Measurements from ENCODE around the gene IL32. TPM values are rescaled to one million over a fixed set of nuclear protein-coding genes. Genes with fewer than 3 reads are reported as not detected.

Gene IL32
- total RNA-seq, 1 experiment from 2014 or later, result 4.5 TPM

DNA sequence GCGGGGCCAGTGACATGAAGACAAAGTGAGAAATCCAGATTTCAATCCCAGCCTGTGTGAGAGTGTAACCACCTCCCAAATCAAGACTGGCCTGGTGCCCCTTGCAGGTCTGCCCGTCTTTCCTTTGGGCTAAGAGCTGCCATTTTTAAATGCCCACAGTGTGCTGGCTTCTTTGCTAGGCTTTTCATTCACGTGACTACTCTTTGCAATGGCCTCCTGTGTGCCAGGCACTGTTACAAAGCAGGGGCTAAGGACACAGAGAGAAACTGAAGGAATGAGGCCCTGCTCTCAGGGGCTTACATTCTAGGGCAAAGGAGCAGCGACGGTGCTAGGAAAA is 33.9 kb downstream of the IL32 start:
- no peak overlapping the region for H3K27ac ChIP-seq (ENCODE audit: low read depth, low read length, poor library complexity, severe bottlenecking)
- peaks cover 14% of the 10 kb centered on the region for H3K4me1 ChIP-seq (ENCODE audit: insufficient read depth, low read length, poor library complexity, severe bottlenecking)
- no peaks in the 10 kb centered on the region for H3K36me3 ChIP-seq (ENCODE audit: insufficient read depth, low read length, poor library complexity, severe bottlenecking)
- ChIA-PET POLR2A (ENCODE audit: low non-redundant PET) (no interaction called here), CTCF (no interaction called here)
- no peak for DNase-seq (ENCODE audit: low spot score)
- H3K9me3 ChIP-seq (ENCODE audit: low read depth, low read length, poor library complexity, severe bottlenecking), result no peaks in the 10 kb centered on the region
- H3K27me3 ChIP-seq (replicated peaks; ENCODE audit: insufficient read depth, low read depth, low read length, poor library complexity), result no peaks in the 10 kb centered on the region
- no peak for TF ChIP-seq EZH2 (IDR thresholded peaks at IDR 0.05; ENCODE audit: borderline replicate concordance, low read depth, low read length, poor library complexity, severe bottlenecking)
- TF ChIP-seq, protein P1, sequence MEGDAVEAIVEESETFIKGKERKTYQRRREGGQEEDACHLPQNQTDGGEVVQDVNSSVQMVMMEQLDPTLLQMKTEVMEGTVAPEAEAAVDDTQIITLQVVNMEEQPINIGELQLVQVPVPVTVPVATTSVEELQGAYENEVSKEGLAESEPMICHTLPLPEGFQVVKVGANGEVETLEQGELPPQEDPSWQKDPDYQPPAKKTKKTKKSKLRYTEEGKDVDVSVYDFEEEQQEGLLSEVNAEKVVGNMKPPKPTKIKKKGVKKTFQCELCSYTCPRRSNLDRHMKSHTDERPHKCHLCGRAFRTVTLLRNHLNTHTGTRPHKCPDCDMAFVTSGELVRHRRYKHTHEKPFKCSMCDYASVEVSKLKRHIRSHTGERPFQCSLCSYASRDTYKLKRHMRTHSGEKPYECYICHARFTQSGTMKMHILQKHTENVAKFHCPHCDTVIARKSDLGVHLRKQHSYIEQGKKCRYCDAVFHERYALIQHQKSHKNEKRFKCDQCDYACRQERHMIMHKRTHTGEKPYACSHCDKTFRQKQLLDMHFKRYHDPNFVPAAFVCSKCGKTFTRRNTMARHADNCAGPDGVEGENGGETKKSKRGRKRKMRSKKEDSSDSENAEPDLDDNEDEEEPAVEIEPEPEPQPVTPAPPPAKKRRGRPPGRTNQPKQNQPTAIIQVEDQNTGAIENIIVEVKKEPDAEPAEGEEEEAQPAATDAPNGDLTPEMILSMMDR (conservative IDR thresholded peaks at IDR 0.05; ENCODE audit: low read depth, low read length), result no peak
- intact Hi-C loops (cut with micrococcal nuclease; ENCODE audit: unreplicated experiment), result no loop called here
- H3K4me3 ChIP-seq (ENCODE audit: low read depth, low read length, poor library complexity, severe bottlenecking), result no peak overlapping the region
- BruUV-seq (replicated peaks), result no TSS peak

DNA sequence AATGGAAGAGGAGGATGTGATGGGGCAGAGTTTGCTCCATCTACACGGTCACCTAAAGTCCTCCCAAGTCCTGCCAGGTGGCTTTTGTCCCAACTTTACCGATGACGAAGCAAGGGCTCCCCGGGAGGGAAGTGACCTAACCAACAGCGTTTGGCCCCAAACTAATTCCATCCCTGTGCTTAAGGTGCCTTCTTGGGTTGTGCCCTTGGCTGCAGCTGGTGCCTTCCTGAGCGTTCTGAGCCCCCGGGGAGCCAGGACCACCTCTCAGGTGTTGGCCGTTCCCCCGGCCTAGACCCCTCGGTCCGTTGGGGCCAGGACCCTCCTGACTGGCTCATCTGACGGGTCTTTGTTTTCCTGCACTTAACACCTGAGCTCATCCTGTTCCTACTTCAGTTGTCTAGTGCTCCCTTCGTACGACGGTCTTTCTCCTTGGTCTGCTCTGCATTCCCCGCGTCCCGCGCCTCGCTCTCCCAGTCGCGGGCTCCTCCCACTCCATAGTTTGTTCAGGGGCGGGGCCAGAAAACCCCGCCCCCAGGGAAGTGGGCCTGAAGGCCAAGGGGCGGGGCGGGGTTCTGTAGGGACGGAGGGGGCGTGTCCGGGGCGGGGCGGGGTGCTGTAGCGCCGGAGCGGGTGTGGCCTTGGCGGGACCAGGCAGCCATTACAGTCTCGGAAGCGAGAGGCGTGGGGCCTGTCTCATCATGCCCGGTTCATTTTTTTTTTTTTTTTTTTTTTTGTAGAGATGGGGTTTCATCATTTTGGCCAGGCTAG is 34.5 kb downstream of the IL32 start:
- Histone ChIP-seq H3K27ac (ENCODE audit: low read depth, low read length, poor library complexity, severe bottlenecking) (no peak overlapping the region), H3K27me3 (replicated peaks; ENCODE audit: insufficient read depth, low read depth, low read length, poor library complexity) (no peaks in the 10 kb centered on the region), H3K36me3 (ENCODE audit: insufficient read depth, low read length, poor library complexity, severe bottlenecking) (no peaks in the 10 kb centered on the region), H3K4me3 (ENCODE audit: low read depth, low read length, poor library complexity, severe bottlenecking) (peak overlapping the region; percentile 15), H3K9me3 (ENCODE audit: low read depth, low read length, poor library complexity, severe bottlenecking) (no peaks in the 10 kb centered on the region), H3K4me1 (ENCODE audit: insufficient read depth, low read length, poor library complexity, severe bottlenecking) (peaks cover 14% of the 10 kb centered on the region)
- POLR2A ChIA-PET (ENCODE audit: low non-redundant PET), result no interaction called here
- CTCF ChIA-PET, result no interaction called here
- DNase-seq (ENCODE audit: low spot score), result peak; percentile 97
- intact Hi-C loops (cut with micrococcal nuclease; ENCODE audit: unreplicated experiment), result no loop called here
- TF ChIP-seq, protein P1 (conservative IDR thresholded peaks at IDR 0.05; ENCODE audit: low read depth, low read length), result no peak
- TF ChIP-seq EZH2 (IDR thresholded peaks at IDR 0.05; ENCODE audit: borderline replicate concordance, low read depth, low read length, poor library complexity, severe bottlenecking), result no peak
- BruUV-seq (replicated peaks), result no TSS peak

DNA sequence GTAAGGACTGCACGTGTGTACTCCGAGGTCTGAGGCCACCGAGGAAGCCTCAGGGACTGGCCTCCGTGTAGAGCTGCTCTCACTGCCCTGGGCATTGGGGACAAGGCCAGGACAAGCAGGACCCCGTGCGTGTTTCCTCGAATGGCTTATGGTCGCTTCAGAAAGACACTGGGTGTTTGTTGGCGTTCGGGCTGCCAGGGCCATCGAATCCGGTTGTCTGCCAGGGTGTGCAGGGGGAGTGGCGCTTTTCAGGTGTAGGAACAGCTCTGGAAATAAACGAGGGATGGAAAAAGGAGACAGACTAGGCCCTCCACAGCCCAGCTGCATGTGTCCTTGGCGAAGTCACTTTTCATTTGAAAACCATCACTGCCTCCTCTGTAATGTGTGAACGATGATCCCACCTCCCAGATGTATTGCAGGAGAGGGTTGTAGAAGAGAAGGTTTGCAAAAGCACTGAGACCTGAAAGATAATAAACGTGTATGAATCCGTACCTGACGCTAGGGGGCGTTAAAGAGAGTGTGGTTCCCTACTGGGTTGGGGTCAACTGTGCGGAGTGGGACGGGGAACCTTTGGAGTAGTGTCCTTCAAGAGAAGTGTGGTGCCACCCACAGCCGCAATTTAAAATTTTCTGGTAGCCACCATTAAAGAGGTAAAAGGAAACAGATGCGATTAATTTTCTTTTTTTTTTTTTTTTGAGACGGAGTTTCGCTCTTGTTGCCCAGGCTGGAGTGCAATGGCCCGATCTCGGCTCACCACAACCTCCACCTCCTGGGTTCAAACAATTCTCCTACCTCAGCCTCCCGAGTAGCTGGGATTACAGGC is 35.8 kb downstream of the IL32 start:
- no TSS peak for BruUV-seq (replicated peaks)
- CTCF ChIA-PET, result interaction anchor here (0.7 kb wide), 1 partner anchor 21 kb away, joined by 3 read pairs; no protein-coding TSS in a partner anchor
- peak; percentile 63 for DNase-seq (ENCODE audit: low spot score)

More for the DNA sequence above, 35.8 kb downstream of the IL32 start:
- intact Hi-C loops (cut with micrococcal nuclease; ENCODE audit: unreplicated experiment), result no loop called here
- H3K27ac ChIP-seq (ENCODE audit: low read depth, low read length, poor library complexity, severe bottlenecking), result peak overlapping the region; percentile 18
- H3K36me3 ChIP-seq (ENCODE audit: insufficient read depth, low read length, poor library complexity, severe bottlenecking), result no peaks in the 10 kb centered on the region
- no peak for TF ChIP-seq EZH2 (IDR thresholded peaks at IDR 0.05; ENCODE audit: borderline replicate concordance, low read depth, low read length, poor library complexity, severe bottlenecking)
- TF ChIP-seq, protein P1 (conservative IDR thresholded peaks at IDR 0.05; ENCODE audit: low read depth, low read length), result peak; percentile 74
- H3K4me3 ChIP-seq (ENCODE audit: low read depth, low read length, poor library complexity, severe bottlenecking), result no peak overlapping the region
- POLR2A ChIA-PET (ENCODE audit: low non-redundant PET), result no interaction called here
- H3K4me1 ChIP-seq (ENCODE audit: insufficient read depth, low read length, poor library complexity, severe bottlenecking), result peaks cover 14% of the 10 kb centered on the region
- H3K9me3 ChIP-seq (ENCODE audit: low read depth, low read length, poor library complexity, severe bottlenecking), result no peaks in the 10 kb centered on the region
- H3K27me3 ChIP-seq (replicated peaks; ENCODE audit: insufficient read depth, low read depth, low read length, poor library complexity), result no peaks in the 10 kb centered on the region

Measured in A673 (cell line).